A673 (cell line): Measurements from ENCODE around the gene SCRT2. TPM values are rescaled to one million over a fixed set of nuclear protein-coding genes. Genes with fewer than 3 reads are reported as not detected.

Source experiments
- BruUV-seq: library from RNA; stranded (reverse); fragments of 400-500 nt; replicated peaks from 2 replicates; lab custom pipeline; 2021; lab: Mats Ljungman, UMichigan
- CTCF ChIA-PET: fragments of 300-600 bp; sonication (Branson Sonifier 250); formaldehyde crosslinking; loops from one replicate; lab custom pipeline; 2022; ENCODE audit warnings: antibody characterized with exemption; lab: Charles Lee
- POLR2A ChIA-PET: fragments of 300-600 bp; sonication (Branson Sonifier 250); formaldehyde crosslinking; loops from one replicate; lab custom pipeline; 2022; ENCODE audit warnings: antibody characterized with exemption; ENCODE audit not compliant: low non-redundant PET; lab: Charles Lee
- DNase-seq: peaks from one replicate; pipeline ENCODE4 v3.0.0-alpha.2; 2015; ENCODE audit warnings: low spot score
- H3K27ac ChIP-seq: fragments of 200-600 bp; sonication (generic); 2 replicates; pipeline ENCODE4 v1.5.1; 2016; ENCODE audit warnings: mixed run types, low read depth, mild to moderate bottlenecking, mixed read lengths, antibody characterized with exemption, low read length; ENCODE audit not compliant: poor library complexity, severe bottlenecking
- H3K27me3 ChIP-seq: fragments of 200-600 bp; sonication (generic); replicated peaks from 2 replicates; pipeline ENCODE4 v1.6.1; 2017; ENCODE audit warnings: mixed run types, low read depth, mild to moderate bottlenecking, mixed read lengths, antibody characterized with exemption, low read length; ENCODE audit not compliant: insufficient read depth, poor library complexity
- H3K36me3 ChIP-seq: fragments of 200-600 bp; sonication (generic); 2 replicates; pipeline ENCODE4 v1.6.1; 2016; ENCODE audit warnings: mixed run types, mild to moderate bottlenecking, mixed read lengths, antibody characterized with exemption, low read length; ENCODE audit not compliant: insufficient read depth, poor library complexity, severe bottlenecking
- H3K4me1 ChIP-seq: fragments of 200-600 bp; sonication (generic); 2 replicates; pipeline ENCODE4 v1.6.1; 2017; ENCODE audit warnings: mixed run types, mild to moderate bottlenecking, mixed read lengths, antibody characterized with exemption, low read length; ENCODE audit not compliant: insufficient read depth, poor library complexity, severe bottlenecking
- H3K4me3 ChIP-seq: fragments of 200-600 bp; sonication (generic); 2 replicates; pipeline ENCODE4 v1.5.1; 2016; ENCODE audit warnings: low read depth, mixed run types, mild to moderate bottlenecking, mixed read lengths, low read length; ENCODE audit not compliant: poor library complexity, severe bottlenecking
- H3K9me3 ChIP-seq: fragments of 200-600 bp; sonication (generic); 2 replicates; pipeline ENCODE4 v1.6.1; 2016; ENCODE audit warnings: mixed run types, low read depth, mild to moderate bottlenecking, mixed read lengths, antibody characterized with exemption, low read length; ENCODE audit not compliant: poor library complexity, severe bottlenecking
- EZH2 ChIP-seq: fragments of 200-600 bp; sonication (generic); IDR thresholded peaks from 2 replicates; pipeline ENCODE4 v1.6.1; 2017; ENCODE audit warnings: borderline replicate concordance, low read depth, mild to moderate bottlenecking, mixed read lengths, antibody characterized with exemption, low read length; ENCODE audit not compliant: poor library complexity, severe bottlenecking
- intact Hi-C: fragments of 100-400 bp; cut with micrococcal nuclease; formaldehyde crosslinking; loops from one replicate; pipeline ENCODE4 v1.10.0; 2022; ENCODE audit not compliant: unreplicated experiment
- total RNA-seq: library from RNA; stranded (reverse); gene quantifications from 2 replicates; pipeline ENCODE4 v1.2.3, GENCODE V29; 2021
- TF ChIP-seq, protein P1 (sequence below): fragments of 300-800, 200-600 bp; sonication (generic); conservative IDR thresholded peaks from 2 replicates; pipeline ENCODE4 v1.5.1; 2017; ENCODE audit warnings: low read depth, mild to moderate bottlenecking, antibody characterized with exemption, low read length, moderate library complexity, mixed read lengths

Gene SCRT2
- total RNA-seq, 1 experiment from 2014 or later, result 0.69 TPM

DNA sequence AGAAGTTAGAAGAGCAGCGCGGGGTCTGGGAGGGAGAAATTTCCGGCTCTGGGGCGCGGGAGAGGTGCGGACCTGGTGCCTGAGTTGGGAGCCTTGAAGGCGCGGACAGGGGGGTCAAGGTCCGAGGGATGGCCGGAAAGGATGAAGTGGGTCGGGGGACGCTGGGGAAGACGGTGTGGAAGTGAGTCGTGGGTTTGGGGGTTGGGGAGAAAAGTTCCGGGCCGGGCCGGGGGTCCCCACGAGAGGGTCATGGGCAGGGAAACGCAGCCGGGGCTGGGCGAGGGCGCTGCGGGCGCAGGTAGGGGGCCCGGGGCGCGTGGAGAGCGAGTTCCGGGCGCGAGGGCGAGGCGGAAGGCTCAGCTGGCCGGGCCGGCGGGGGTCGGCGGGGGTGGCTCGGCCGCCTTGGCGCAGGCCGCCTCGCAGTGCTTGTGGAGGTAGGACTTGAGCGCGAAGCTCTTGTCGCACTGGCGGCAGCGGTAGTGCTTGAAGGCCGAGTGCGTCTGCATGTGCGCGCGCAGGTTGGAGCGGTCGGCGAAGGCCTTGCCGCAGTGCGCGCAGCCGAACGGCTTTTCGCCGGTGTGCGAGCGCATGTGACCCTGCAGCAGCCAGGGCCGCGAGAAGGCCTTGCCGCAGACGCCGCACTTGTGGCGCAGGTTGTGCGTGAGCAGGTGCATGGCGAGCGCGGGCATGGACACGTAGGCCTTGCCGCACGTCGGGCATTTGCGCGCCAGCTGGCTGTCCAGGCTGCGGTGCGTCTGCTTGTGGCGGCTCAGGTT is 12.1 kb downstream of the SCRT2 start:
- intact Hi-C loops, result no loop called here
- no peak for DNase-seq

DNA sequence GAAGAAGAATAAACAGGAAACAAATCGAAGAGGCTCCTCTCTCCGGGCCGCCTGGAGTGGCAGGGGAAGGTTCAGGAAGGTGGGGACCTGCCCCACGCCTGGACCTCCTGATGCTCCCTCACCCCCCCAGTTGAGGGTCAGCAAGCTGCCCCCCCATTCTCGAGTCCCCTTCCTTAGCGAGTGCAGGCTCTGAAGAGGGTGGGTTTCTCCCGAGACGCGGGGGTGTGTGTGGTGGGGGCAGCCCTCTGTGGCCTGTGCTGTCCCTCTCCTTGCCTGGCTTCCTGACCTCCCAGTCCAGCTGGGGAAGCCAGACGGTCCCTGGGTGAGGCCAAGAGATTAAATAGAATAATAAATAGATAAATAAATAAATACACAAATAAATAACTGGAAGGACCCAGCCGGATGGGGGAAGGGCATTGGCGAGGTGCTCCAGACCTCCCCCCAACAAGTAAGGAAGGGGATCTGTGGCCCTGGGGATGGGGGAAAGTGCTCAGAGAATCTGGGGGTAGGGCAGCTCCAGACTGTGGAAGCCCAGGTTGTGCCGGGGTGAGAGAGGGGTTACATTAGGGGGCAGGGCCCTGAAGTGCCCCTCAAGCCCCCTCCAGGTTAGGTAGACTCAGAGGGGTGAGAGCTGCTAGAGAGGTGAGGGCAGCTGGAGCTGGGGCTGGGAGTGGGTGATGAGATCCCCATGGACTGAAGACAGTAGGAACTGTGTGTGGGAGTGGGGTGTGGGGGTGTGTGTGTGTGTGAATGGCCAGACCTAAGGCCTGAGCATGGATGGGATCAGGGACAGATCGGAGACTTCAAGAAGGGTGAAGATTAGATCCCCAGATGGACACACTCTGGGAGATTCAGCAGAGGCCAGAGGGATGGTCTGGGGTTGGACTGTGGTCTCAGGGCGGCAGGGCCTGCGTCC is 13.1 kb downstream of the SCRT2 start:
- CTCF ChIA-PET, result no interaction called here
- no TSS peak for BruUV-seq
- Histone ChIP-seq H3K27me3 (peaks cover 68% of the 10 kb centered on the region), H3K36me3 (no peaks in the 10 kb centered on the region), H3K4me3 (no peak overlapping the region), H3K27ac (no peak overlapping the region), H3K4me1 (no peaks in the 10 kb centered on the region), H3K9me3 (no peaks in the 10 kb centered on the region)
- TF ChIP-seq, protein P1, sequence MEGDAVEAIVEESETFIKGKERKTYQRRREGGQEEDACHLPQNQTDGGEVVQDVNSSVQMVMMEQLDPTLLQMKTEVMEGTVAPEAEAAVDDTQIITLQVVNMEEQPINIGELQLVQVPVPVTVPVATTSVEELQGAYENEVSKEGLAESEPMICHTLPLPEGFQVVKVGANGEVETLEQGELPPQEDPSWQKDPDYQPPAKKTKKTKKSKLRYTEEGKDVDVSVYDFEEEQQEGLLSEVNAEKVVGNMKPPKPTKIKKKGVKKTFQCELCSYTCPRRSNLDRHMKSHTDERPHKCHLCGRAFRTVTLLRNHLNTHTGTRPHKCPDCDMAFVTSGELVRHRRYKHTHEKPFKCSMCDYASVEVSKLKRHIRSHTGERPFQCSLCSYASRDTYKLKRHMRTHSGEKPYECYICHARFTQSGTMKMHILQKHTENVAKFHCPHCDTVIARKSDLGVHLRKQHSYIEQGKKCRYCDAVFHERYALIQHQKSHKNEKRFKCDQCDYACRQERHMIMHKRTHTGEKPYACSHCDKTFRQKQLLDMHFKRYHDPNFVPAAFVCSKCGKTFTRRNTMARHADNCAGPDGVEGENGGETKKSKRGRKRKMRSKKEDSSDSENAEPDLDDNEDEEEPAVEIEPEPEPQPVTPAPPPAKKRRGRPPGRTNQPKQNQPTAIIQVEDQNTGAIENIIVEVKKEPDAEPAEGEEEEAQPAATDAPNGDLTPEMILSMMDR, result no peak
- intact Hi-C loops, result no loop called here
- no peak for DNase-seq
- POLR2A ChIA-PET, result no interaction called here

More for the DNA sequence above, 12.1 kb downstream of the SCRT2 start:
- peaks cover 60% of the 10 kb centered on the region for H3K27me3 ChIP-seq
- H3K9me3 ChIP-seq, result no peaks in the 10 kb centered on the region
- no peaks in the 10 kb centered on the region for H3K4me1 ChIP-seq
- no peaks in the 10 kb centered on the region for H3K36me3 ChIP-seq
- H3K27ac ChIP-seq, result no peak overlapping the region
- POLR2A ChIA-PET, result no interaction called here
- H3K4me3 ChIP-seq, result no peak overlapping the region
- BruUV-seq, result no TSS peak
- CTCF ChIA-PET, result no interaction called here
- TF ChIP-seq, protein P1, result no peak
- TF ChIP-seq EZH2, result no peak

DNA sequence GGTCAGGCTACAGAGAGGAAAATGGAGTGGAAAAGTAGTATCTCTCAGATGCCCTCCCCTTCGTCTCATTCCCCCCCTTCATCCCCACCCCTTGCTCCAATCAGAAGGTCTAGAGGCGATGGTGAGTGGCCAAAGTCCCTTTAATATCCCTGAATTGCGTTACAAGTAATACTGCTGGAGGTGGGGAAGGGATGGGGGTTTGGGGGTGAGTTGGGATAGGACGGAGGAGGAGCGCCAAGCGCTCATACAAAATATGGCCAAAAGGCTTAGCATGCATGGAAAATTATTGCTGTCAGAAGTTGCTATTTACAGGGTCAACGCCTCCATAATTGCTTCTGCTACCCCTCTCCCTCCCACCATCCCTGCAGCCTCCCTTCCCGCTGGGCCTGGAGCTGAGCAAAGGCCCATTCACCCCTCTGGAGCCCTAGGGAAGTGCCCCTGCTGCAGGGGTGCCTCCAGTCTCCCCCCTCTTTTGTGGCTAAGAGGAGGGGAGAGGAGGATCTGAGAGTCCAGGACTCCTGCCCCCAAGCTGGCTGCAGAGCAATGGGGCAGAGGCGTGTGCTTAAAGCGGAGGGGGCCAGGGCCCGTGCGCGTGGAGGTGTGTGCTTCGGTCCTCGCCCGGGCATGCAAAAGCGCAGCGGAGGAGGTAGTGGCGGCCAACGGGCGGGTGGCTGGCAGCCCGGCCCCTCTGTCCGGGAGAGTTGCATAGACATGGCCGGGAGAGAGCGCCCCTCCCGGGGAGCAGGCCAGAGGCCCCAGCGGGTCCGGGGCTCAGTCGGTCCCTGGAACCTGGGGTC is 13.9 kb downstream of the SCRT2 start:
- intact Hi-C loops, result no loop called here
- BruUV-seq, result no TSS peak
- H3K4me3 ChIP-seq, result no peak overlapping the region
- H3K27me3 ChIP-seq, result peaks cover 73% of the 10 kb centered on the region
- TF ChIP-seq, protein P1, result no peak
- TF ChIP-seq EZH2, result no peak
- H3K36me3 ChIP-seq, result no peaks in the 10 kb centered on the region
- no peak overlapping the region for H3K27ac ChIP-seq
- H3K4me1 ChIP-seq, result no peaks in the 10 kb centered on the region
- CTCF ChIA-PET, result no interaction called here
- POLR2A ChIA-PET, result no interaction called here
- no peak for DNase-seq
- H3K9me3 ChIP-seq, result no peaks in the 10 kb centered on the region
